ENCODE measurements around the gene NTRK3. TPM values are rescaled to one million over a fixed set of nuclear protein-coding genes. Genes with fewer than 3 reads are reported as not detected.

Gene NTRK3
- total RNA-seq, 2 experiments from 2014 or later = 0.78 TPM; not detected in 1

DNA sequence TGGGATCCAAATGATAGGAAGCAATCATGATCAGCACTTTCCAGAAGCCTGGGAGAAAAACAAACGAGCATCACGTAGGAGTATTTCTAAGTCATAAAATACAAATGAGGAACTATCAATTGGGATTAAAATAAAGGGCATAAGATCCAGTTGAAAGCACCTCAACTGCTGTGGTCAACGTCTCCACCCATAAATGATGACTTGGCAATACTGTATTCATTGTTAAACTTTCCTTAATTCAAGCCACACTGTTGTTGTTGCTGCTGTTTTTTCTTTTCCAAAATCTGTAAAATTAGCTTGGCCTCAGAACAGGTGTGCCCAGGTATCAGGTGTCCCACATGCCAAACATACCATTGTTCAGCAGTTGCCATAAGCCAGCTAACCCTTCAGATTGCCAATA is 395.8 kb downstream of the NTRK3 start:
- Mint-ChIP-seq H3K9me3 (no peaks in the 10 kb centered on the region), H3K27me3 (peaks cover 11% of the 10 kb centered on the region), H3K4me3 (no peak overlapping the region), H3K27ac (no peak overlapping the region), H3K4me1 (ENCODE audit: low read depth) (no peaks in the 10 kb centered on the region), H3K36me3 (ENCODE audit: low read depth) (no peaks in the 10 kb centered on the region)
- POLR2A ChIA-PET = no interaction called here
- H3K4me3 ChIP-seq (ENCODE audit: low read length) = no peak overlapping the region
- H3K36me3 ChIP-seq (ENCODE audit: insufficient read depth, low read length) = no peaks in the 10 kb centered on the region
- intact Hi-C loops (cut with DNase I, micrococcal nuclease) = no loop called here
- H3K27me3 ChIP-seq (ENCODE audit: control insufficient read depth in 1 of 2, insufficient read depth in 2 of 2, low read length in 2 of 2) = no peaks in the 10 kb centered on the region
- H3K9me3 ChIP-seq (ENCODE audit: control insufficient read depth in 1 of 2, insufficient read depth in 1 of 2, low read length in 2 of 2) = no peaks in the 10 kb centered on the region
- ATAC-seq (ENCODE audit: poor library complexity) (no peak), DNase-seq (no peak)
- TF ChIP-seq, protein P1, sequence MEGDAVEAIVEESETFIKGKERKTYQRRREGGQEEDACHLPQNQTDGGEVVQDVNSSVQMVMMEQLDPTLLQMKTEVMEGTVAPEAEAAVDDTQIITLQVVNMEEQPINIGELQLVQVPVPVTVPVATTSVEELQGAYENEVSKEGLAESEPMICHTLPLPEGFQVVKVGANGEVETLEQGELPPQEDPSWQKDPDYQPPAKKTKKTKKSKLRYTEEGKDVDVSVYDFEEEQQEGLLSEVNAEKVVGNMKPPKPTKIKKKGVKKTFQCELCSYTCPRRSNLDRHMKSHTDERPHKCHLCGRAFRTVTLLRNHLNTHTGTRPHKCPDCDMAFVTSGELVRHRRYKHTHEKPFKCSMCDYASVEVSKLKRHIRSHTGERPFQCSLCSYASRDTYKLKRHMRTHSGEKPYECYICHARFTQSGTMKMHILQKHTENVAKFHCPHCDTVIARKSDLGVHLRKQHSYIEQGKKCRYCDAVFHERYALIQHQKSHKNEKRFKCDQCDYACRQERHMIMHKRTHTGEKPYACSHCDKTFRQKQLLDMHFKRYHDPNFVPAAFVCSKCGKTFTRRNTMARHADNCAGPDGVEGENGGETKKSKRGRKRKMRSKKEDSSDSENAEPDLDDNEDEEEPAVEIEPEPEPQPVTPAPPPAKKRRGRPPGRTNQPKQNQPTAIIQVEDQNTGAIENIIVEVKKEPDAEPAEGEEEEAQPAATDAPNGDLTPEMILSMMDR (IDR thresholded peaks at IDR 0.05) = no peak
- CTCF ChIA-PET = no interaction called here
- no peaks in the 10 kb centered on the region for H3K4me1 ChIP-seq (ENCODE audit: insufficient read depth, low read length)
- no peak overlapping the region for H3K27ac ChIP-seq (ENCODE audit: low read depth in 1 of 2, low read length in 2 of 2)

DNA sequence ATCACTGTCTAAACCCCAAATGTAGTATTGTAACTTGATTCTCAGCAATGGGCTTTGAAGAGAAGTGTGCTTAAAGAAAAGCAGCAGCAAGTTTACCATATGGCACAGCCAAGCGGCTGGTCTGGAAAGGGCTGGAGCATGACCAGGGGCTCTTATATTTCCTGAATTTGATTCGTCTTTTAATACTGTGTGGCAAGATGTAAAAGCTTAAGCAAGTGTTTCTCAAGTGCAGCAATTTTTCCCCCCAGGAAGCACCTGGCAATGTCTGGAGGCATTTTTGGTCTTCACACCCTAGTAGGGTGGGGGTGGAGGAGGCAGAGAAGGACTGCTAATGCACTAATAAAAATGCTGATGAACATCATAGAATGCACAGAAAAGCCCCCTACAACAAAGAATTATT is 397.9 kb downstream of the NTRK3 start:
- Mint-ChIP-seq H3K27ac (no peak overlapping the region), H3K4me1 (ENCODE audit: low read depth) (no peaks in the 10 kb centered on the region), H3K36me3 (ENCODE audit: low read depth) (no peaks in the 10 kb centered on the region), H3K4me3 (no peak overlapping the region), H3K9me3 (no peaks in the 10 kb centered on the region), H3K27me3 (peaks cover 3% of the 10 kb centered on the region)
- CTCF ChIA-PET = no interaction called here
- H3K4me1 ChIP-seq (ENCODE audit: insufficient read depth, low read length) = no peaks in the 10 kb centered on the region
- no peaks in the 10 kb centered on the region for H3K27me3 ChIP-seq (ENCODE audit: control insufficient read depth in 1 of 2, insufficient read depth in 2 of 2, low read length in 2 of 2)
- no peak for ATAC-seq (ENCODE audit: poor library complexity)
- POLR2A ChIA-PET = no interaction called here
- H3K27ac ChIP-seq (ENCODE audit: low read depth in 1 of 2, low read length in 2 of 2) = no peak overlapping the region
- no peaks in the 10 kb centered on the region for H3K9me3 ChIP-seq (ENCODE audit: control insufficient read depth in 1 of 2, insufficient read depth in 1 of 2, low read length in 2 of 2)
- intact Hi-C loops (cut with DNase I, micrococcal nuclease) = no loop called here
- no peak overlapping the region for H3K4me3 ChIP-seq (ENCODE audit: low read length)
- H3K36me3 ChIP-seq (ENCODE audit: insufficient read depth, low read length) = no peaks in the 10 kb centered on the region
- no peak for DNase-seq
- TF ChIP-seq, protein P1 (IDR thresholded peaks at IDR 0.05) = no peak

DNA sequence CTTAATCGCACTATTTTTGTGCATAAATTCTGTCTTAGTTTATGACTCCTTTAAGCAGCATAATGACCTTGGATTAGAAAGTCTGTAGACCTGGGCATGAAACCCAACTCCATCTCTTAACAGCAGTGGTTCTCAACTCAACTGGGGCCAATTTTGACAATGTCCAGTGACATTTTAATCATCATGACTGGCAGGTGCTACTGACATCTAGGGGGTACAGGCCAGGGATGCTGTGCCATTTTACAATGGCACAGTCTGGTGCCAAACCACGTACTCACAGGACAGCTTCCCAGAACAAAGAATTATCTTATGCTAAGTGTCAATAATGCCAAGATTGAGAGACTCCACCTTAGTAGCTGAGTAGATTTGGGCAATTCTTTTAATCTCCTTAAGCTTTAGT is 405.0 kb downstream of the NTRK3 start:
- Mint-ChIP-seq H3K4me1 (ENCODE audit: low read depth) (no peaks in the 10 kb centered on the region), H3K36me3 (ENCODE audit: low read depth) (no peaks in the 10 kb centered on the region), H3K9me3 (peaks cover 3% of the 10 kb centered on the region), H3K27ac (no peak overlapping the region), H3K4me3 (no peak overlapping the region), H3K27me3 (peaks cover 20% of the 10 kb centered on the region)
- Histone ChIP-seq H3K27me3 (ENCODE audit: control insufficient read depth in 1 of 2, insufficient read depth in 2 of 2, low read length in 2 of 2) (no peaks in the 10 kb centered on the region), H3K4me1 (ENCODE audit: insufficient read depth, low read length) (no peaks in the 10 kb centered on the region), H3K36me3 (ENCODE audit: insufficient read depth, low read length) (no peaks in the 10 kb centered on the region), H3K4me3 (ENCODE audit: low read length) (no peak overlapping the region), H3K9me3 (ENCODE audit: control insufficient read depth in 1 of 2, insufficient read depth in 1 of 2, low read length in 2 of 2) (no peaks in the 10 kb centered on the region), H3K27ac (ENCODE audit: low read depth in 1 of 2, low read length in 2 of 2) (no peak overlapping the region)
- intact Hi-C loops (cut with DNase I, micrococcal nuclease) = no loop called here
- CTCF ChIA-PET = no interaction called here
- no peak for ATAC-seq (ENCODE audit: poor library complexity)
- DNase-seq = no peak
- TF ChIP-seq, protein P1 (IDR thresholded peaks at IDR 0.05) = no peak
- POLR2A ChIA-PET = no interaction called here

Measured in CD4-positive, alpha-beta T cell (primary cell).